ENCODE data around the gene BLVRB.
A peak's percentile ranks its signal among the peaks of the same experiment; 100 is the strongest.
"Not testable (repeated sequence)": the region's sequence is repeated elsewhere in the genome, so short reads cannot be mapped to it uniquely, and the experiment has no call there.

BLVRB gene

GRCh38 chr19:40464059-40465024, 1.2 kb downstream of the BLVRB start:
- peak overlapping the region; percentile 88; the same call in 1 of the 2 replicates for H3K4me3 ChIP-seq (ENCODE audit: low read depth, low read length)
- no peak overlapping the region for H3K9ac ChIP-seq (ENCODE audit: low read depth, low read length)
- no peaks in the 10 kb centered on the region for H3K9me3 ChIP-seq (ENCODE audit: control insufficient read depth, insufficient read depth, low read length)
- no peaks in the 10 kb centered on the region for H3K36me3 ChIP-seq (ENCODE audit: control insufficient read depth, insufficient read depth, low read length)
- peaks cover 27% of the 10 kb centered on the region for H3K27me3 ChIP-seq (ENCODE audit: control insufficient read depth, insufficient read depth, low read length)
- peak overlapping the region; percentile 15 for H3K27ac ChIP-seq (ENCODE audit: low read depth, low read length)
- H3K4me1 ChIP-seq (ENCODE audit: control insufficient read depth, insufficient read depth, low read length): 0 out of 2 replicates have a peak, but pooled peaks cover 4% of the 10 kb centered on the region

GRCh38 chr19:40463587-40464037, 1.9 kb downstream of the BLVRB start:
- H3K9ac ChIP-seq (ENCODE audit: low read depth, low read length); H3K9me3 ChIP-seq (ENCODE audit: control insufficient read depth, insufficient read depth, low read length); H3K4me3 ChIP-seq (ENCODE audit: low read depth, low read length); H3K36me3 ChIP-seq (ENCODE audit: control insufficient read depth, insufficient read depth, low read length); H3K4me1 ChIP-seq (ENCODE audit: control insufficient read depth, insufficient read depth, low read length); H3K27ac ChIP-seq (ENCODE audit: low read depth, low read length): not testable (repeated sequence)
- peaks cover 26% of the 10 kb centered on the region for H3K27me3 ChIP-seq (ENCODE audit: control insufficient read depth, insufficient read depth, low read length)

- 0 out of 2 replicates have a peak, but pooled peaks cover 4% of the 10 kb centered on the region for H3K4me1 ChIP-seq (ENCODE audit: control insufficient read depth, insufficient read depth, low read length)
- peaks cover 9% of the 10 kb centered on the region for H3K27me3 ChIP-seq (ENCODE audit: control insufficient read depth, insufficient read depth, low read length)
- no peak overlapping the region for H3K9ac ChIP-seq (ENCODE audit: low read depth, low read length)
- H3K9me3 ChIP-seq (ENCODE audit: control insufficient read depth, insufficient read depth, low read length): no peaks in the 10 kb centered on the region
- no peak overlapping the region for H3K4me3 ChIP-seq (ENCODE audit: low read depth, low read length)
- H3K27ac ChIP-seq (ENCODE audit: low read depth, low read length): no peak overlapping the region
- H3K36me3 ChIP-seq (ENCODE audit: control insufficient read depth, insufficient read depth, low read length): no peaks in the 10 kb centered on the region
Measured at GRCh38 chr19:40461669-40462221, 3.8 kb downstream of the BLVRB start.

GRCh38 chr19:40460185-40460584, 5.4 kb downstream of the BLVRB start:
- Histone ChIP-seq H3K27ac (ENCODE audit: low read depth, low read length) (no peak overlapping the region), H3K9ac (ENCODE audit: low read depth, low read length) (no peak overlapping the region), H3K27me3 (ENCODE audit: control insufficient read depth, insufficient read depth, low read length) (no peaks in the 10 kb centered on the region), H3K4me3 (ENCODE audit: low read depth, low read length) (no peak overlapping the region), H3K36me3 (ENCODE audit: control insufficient read depth, insufficient read depth, low read length) (no peaks in the 10 kb centered on the region), H3K4me1 (ENCODE audit: control insufficient read depth, insufficient read depth, low read length) (no peaks in the 10 kb centered on the region), H3K9me3 (ENCODE audit: control insufficient read depth, insufficient read depth, low read length) (no peaks in the 10 kb centered on the region)

- no peak overlapping the region for H3K27ac ChIP-seq (ENCODE audit: low read depth, low read length)
- H3K4me3 ChIP-seq (ENCODE audit: low read depth, low read length): no peak overlapping the region
- H3K9ac ChIP-seq (ENCODE audit: low read depth, low read length): no peak overlapping the region
- H3K36me3 ChIP-seq (ENCODE audit: control insufficient read depth, insufficient read depth, low read length): no peaks in the 10 kb centered on the region
- no peaks in the 10 kb centered on the region for H3K4me1 ChIP-seq (ENCODE audit: control insufficient read depth, insufficient read depth, low read length)
- H3K9me3 ChIP-seq (ENCODE audit: control insufficient read depth, insufficient read depth, low read length): no peaks in the 10 kb centered on the region
- no peaks in the 10 kb centered on the region for H3K27me3 ChIP-seq (ENCODE audit: control insufficient read depth, insufficient read depth, low read length)
Measured at GRCh38 chr19:40458597-40458974, 7.0 kb downstream of the BLVRB start.

GRCh38 chr19:40457953-40458596, 7.5 kb downstream of the BLVRB start:
- Histone ChIP-seq H3K27me3 (ENCODE audit: control insufficient read depth, insufficient read depth, low read length) (no peaks in the 10 kb centered on the region), H3K4me3 (ENCODE audit: low read depth, low read length) (no peak overlapping the region), H3K36me3 (ENCODE audit: control insufficient read depth, insufficient read depth, low read length) (no peaks in the 10 kb centered on the region), H3K4me1 (ENCODE audit: control insufficient read depth, insufficient read depth, low read length) (no peaks in the 10 kb centered on the region), H3K9ac (ENCODE audit: low read depth, low read length) (no peak overlapping the region), H3K9me3 (ENCODE audit: control insufficient read depth, insufficient read depth, low read length) (no peaks in the 10 kb centered on the region), H3K27ac (ENCODE audit: low read depth, low read length) (no peak overlapping the region)

- no peaks in the 10 kb centered on the region for H3K4me1 ChIP-seq (ENCODE audit: control insufficient read depth, insufficient read depth, low read length)
- no peaks in the 10 kb centered on the region for H3K9me3 ChIP-seq (ENCODE audit: control insufficient read depth, insufficient read depth, low read length)
- H3K27ac ChIP-seq (ENCODE audit: low read depth, low read length): no peak overlapping the region
- no peak overlapping the region for H3K9ac ChIP-seq (ENCODE audit: low read depth, low read length)
- no peaks in the 10 kb centered on the region for H3K27me3 ChIP-seq (ENCODE audit: control insufficient read depth, insufficient read depth, low read length)
- H3K4me3 ChIP-seq (ENCODE audit: low read depth, low read length): no peak overlapping the region
- H3K36me3 ChIP-seq (ENCODE audit: control insufficient read depth, insufficient read depth, low read length): no peaks in the 10 kb centered on the region
Measured at GRCh38 chr19:40457048-40457447, 8.5 kb downstream of the BLVRB start.

- not testable (repeated sequence) for H3K4me3 ChIP-seq (ENCODE audit: low read depth, low read length); H3K9me3 ChIP-seq (ENCODE audit: control insufficient read depth, insufficient read depth, low read length); H3K27ac ChIP-seq (ENCODE audit: low read depth, low read length); H3K9ac ChIP-seq (ENCODE audit: low read depth, low read length); H3K27me3 ChIP-seq (ENCODE audit: control insufficient read depth, insufficient read depth, low read length); H3K4me1 ChIP-seq (ENCODE audit: control insufficient read depth, insufficient read depth, low read length); H3K36me3 ChIP-seq (ENCODE audit: control insufficient read depth, insufficient read depth, low read length)
Measured at GRCh38 chr19:40453943-40454342, 11.6 kb downstream of the BLVRB start.

GRCh38 chr19:40453151-40453735, 12.3 kb downstream of the BLVRB start:
- no peak overlapping the region for H3K4me3 ChIP-seq (ENCODE audit: low read depth, low read length)
- H3K9ac ChIP-seq (ENCODE audit: low read depth, low read length): no peak overlapping the region
- H3K36me3 ChIP-seq (ENCODE audit: control insufficient read depth, insufficient read depth, low read length): 0 out of 2 replicates have a peak, but pooled peaks cover 3% of the 10 kb centered on the region
- no peak overlapping the region for H3K27ac ChIP-seq (ENCODE audit: low read depth, low read length)
- no peaks in the 10 kb centered on the region for H3K9me3 ChIP-seq (ENCODE audit: control insufficient read depth, insufficient read depth, low read length)
- no peaks in the 10 kb centered on the region for H3K27me3 ChIP-seq (ENCODE audit: control insufficient read depth, insufficient read depth, low read length)
- peaks cover 4% of the 10 kb centered on the region; the same call in 1 of the 2 replicates for H3K4me1 ChIP-seq (ENCODE audit: control insufficient read depth, insufficient read depth, low read length)

GRCh38 chr19:40452016-40452415, 13.5 kb downstream of the BLVRB start:
- H3K4me3 ChIP-seq (ENCODE audit: low read depth, low read length): no peak overlapping the region
- no peaks in the 10 kb centered on the region for H3K9me3 ChIP-seq (ENCODE audit: control insufficient read depth, insufficient read depth, low read length)
- H3K27me3 ChIP-seq (ENCODE audit: control insufficient read depth, insufficient read depth, low read length): no peaks in the 10 kb centered on the region
- no peak overlapping the region for H3K9ac ChIP-seq (ENCODE audit: low read depth, low read length)
- H3K27ac ChIP-seq (ENCODE audit: low read depth, low read length): no peak overlapping the region
- H3K4me1 ChIP-seq (ENCODE audit: control insufficient read depth, insufficient read depth, low read length): peaks cover 4% of the 10 kb centered on the region; the same call in 1 of the 2 replicates
- peaks cover 7% of the 10 kb centered on the region; the same call in 1 of the 2 replicates for H3K36me3 ChIP-seq (ENCODE audit: control insufficient read depth, insufficient read depth, low read length)
